AG04449 (cell line): ENCODE results near the gene COL23A1.

Experiments
- CTCF ChIA-PET: fragments of 350-600 bp; formaldehyde crosslinking; extraction: SDS; loops from one replicate; lab custom pipeline; 2021; ENCODE audit warnings: antibody characterized with exemption; lab: Yijun Ruan, JAX
- POLR2A ChIA-PET: fragments of 400-600, 350-600 bp; formaldehyde crosslinking; extraction: SDS; loops from one replicate; lab custom pipeline; 2020; ENCODE audit warnings: antibody characterized with exemption, inconsistent platforms; lab: Yijun Ruan, JAX
- DNase-seq: peaks from one replicate; pipeline ENCODE4 v3.0.0-alpha.2; 2010; ENCODE audit warnings: low read depth, low spot score
- H3K4me3 ChIP-seq: 2 replicates; pipeline ENCODE4 v1.5.1; 2011; ENCODE audit warnings: low read depth, mild to moderate bottlenecking, control low read depth, low read length
- CTCF ChIP-seq: IDR thresholded peaks from one replicate; pipeline ENCODE4 v1.5.1; 2011; ENCODE audit warnings: mild to moderate bottlenecking, moderate library complexity, low read length, control low read depth, inconsistent platforms; ENCODE audit not compliant: insufficient read depth; ENCODE audit errors: missing control alignments

COL23A1 gene

DNA sequence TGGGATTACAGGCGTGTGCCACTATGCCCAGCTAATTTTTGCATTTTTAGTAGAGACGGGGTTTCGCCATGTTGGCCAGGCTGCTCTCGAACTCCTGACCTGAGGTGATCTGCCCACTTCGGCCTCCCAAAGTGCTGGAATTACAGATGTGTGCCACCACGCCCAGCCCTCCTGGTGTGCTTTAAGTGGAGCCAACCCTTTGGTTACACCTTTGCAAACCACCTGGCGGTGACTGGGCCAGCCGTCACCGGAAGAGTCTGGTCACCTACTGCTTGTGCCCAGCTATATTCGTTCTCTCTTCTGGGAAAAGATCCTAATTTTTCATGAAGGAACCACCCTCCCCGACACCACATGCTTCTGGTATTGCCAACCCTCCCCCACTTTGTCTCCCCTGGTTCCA lies 35.9 kb downstream of the COL23A1 start:
- H3K4me3 ChIP-seq, result no peak overlapping the region
- CTCF ChIA-PET, result no interaction called here
- no peak for DNase-seq
- POLR2A ChIA-PET, result no interaction called here
- no peak for TF ChIP-seq CTCF

DNA sequence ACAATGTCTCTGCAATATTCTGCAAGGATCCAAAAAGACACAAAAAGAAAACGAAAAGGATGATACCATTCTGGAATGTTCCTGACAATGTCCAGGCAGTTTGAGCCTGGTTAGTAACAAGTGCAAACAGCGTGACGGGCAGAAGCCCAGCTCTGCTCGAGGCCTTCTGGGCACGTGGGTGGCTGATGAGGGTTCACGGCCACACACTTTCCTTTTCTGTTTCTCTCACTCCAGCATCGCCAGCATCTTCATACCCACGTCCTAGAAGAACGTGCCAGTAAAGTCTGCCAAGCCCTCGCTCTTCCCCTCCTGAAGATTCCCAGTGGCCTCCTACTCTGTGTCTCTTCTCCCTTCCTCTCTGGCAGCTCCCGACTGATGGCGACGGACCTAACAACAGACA lies 36.7 kb downstream of the COL23A1 start:
- CTCF ChIA-PET, result no interaction called here
- POLR2A ChIA-PET, result no interaction called here
- TF ChIP-seq CTCF, result no peak
- H3K4me3 ChIP-seq, result no peak overlapping the region
- no peak for DNase-seq

DNA sequence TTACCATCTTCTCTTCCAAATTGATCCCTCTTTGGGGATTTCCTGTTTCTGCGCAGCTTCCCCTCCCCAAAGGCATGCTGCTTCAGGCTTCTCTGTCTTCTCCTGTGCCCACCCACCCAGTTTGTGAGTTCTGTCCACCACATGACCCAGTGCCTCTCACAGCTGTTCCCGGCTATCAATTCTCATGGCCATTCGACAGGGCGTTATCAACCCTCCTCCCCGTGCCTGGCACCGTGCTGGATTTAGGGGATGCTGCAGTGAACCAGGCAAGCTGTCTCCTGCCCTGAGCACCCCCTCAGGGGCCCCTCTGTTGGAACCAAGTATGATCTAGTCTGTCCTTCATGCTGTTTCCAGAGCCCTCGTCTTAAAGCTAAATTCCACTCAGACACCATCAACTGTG lies 38.7 kb downstream of the COL23A1 start:
- H3K4me3 ChIP-seq, result no peak overlapping the region
- POLR2A ChIA-PET, result no interaction called here
- CTCF ChIA-PET, result interaction anchor here (1.1 to 2.0 kb wide), 3 partner anchors 271 to 316 kb away, joined by 4 to 5 read pairs (median 5); no protein-coding TSS in a partner anchor
- no peak for DNase-seq
- TF ChIP-seq CTCF, result no peak

- CTCF ChIA-PET, result interaction anchor here (1.1 to 2.0 kb wide), 3 partner anchors 270 to 316 kb away, joined by 4 to 5 read pairs (median 5); no protein-coding TSS in a partner anchor
- no peak for TF ChIP-seq CTCF
- DNase-seq, result no peak
- H3K4me3 ChIP-seq, result no peak overlapping the region
- POLR2A ChIA-PET, result no interaction called here
Observed at GRCh38 chr5:178551059-178551458, 39.1 kb downstream of the COL23A1 start.

GRCh38 chr5:178548746-178549145 lies 41.4 kb downstream of the COL23A1 start:
- DNase-seq, result no peak
- POLR2A ChIA-PET, result no interaction called here
- TF ChIP-seq CTCF, result no peak
- CTCF ChIA-PET, result no interaction called here
- no peak overlapping the region for H3K4me3 ChIP-seq

DNA sequence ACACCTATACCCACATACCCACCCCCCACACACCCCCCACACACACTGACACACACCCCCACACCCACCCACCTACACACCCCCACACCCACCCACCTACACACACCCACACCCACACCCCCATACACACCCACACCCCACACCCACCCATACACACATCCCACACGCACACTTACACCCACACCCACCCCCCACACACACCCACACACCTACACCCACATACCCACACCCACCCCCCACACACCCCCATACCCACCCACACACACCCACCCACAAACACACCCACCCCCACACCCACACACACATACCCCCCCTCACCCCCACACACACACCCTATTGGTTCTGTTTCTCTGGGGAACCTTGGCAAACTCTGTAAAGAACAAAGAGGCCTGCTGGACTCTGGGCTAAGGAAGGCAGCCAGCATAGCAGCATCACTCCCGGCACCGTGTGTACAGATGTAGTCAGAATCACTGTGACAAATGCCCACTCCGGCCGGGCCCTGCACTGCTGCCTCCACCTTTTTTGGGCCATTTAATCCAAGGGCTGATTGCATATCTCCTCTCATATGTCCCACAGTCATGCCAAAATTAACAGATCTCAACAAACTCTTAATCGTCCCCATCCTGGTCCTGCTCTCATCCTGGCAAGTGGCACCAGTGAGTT lies 42.3 kb downstream of the COL23A1 start:
- CTCF ChIA-PET, result no interaction called here
- no peak for TF ChIP-seq CTCF
- DNase-seq, result no peak
- no peak overlapping the region for H3K4me3 ChIP-seq
- POLR2A ChIA-PET, result no interaction called here
